GM20000 (cell line): ENCODE results near the gene MROH2A.

Experiments used
- DNase-seq: peaks from one replicate; pipeline ENCODE4 v3.0.0; 2012; ENCODE audit warnings: low spot score
- TF ChIP-seq, protein P1 (sequence below): IDR thresholded peaks from 2 replicates; pipeline ENCODE4 v1.5.1; 2012; ENCODE audit warnings: mild to moderate bottlenecking, control low read depth; ENCODE audit errors: extremely low read depth, missing control alignments

MROH2A gene

GRCh38 chr2:233791151-233791882 lies 13.2 kb downstream of the MROH2A start:
- DNase-seq: no peak
- TF ChIP-seq, protein P1, sequence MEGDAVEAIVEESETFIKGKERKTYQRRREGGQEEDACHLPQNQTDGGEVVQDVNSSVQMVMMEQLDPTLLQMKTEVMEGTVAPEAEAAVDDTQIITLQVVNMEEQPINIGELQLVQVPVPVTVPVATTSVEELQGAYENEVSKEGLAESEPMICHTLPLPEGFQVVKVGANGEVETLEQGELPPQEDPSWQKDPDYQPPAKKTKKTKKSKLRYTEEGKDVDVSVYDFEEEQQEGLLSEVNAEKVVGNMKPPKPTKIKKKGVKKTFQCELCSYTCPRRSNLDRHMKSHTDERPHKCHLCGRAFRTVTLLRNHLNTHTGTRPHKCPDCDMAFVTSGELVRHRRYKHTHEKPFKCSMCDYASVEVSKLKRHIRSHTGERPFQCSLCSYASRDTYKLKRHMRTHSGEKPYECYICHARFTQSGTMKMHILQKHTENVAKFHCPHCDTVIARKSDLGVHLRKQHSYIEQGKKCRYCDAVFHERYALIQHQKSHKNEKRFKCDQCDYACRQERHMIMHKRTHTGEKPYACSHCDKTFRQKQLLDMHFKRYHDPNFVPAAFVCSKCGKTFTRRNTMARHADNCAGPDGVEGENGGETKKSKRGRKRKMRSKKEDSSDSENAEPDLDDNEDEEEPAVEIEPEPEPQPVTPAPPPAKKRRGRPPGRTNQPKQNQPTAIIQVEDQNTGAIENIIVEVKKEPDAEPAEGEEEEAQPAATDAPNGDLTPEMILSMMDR: no peak

DNA sequence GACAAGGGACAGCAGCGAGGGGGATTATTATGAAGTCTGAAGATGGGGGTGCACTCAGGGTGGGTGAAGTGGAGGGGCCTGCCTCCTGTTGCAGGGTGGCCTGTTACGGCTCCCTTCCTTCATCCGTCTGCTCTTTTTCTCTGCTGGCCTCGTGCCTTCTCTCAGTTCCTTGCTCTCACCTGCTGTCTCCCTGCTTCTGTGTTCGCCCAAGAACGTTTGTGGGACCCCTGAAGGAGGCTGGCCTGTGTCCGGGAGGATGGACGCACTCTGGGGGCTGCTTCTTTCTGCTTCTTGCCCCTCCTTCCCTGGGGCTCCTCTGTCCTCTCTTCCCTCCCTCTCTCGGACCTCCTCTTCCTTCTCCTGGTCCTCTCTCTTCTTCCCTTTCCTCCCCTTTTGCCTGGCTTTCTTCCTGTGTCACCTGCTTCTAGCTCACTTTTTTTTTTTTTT lies 13.8 kb downstream of the MROH2A start:
- TF ChIP-seq, protein P1: no peak
- no peak for DNase-seq

DNA sequence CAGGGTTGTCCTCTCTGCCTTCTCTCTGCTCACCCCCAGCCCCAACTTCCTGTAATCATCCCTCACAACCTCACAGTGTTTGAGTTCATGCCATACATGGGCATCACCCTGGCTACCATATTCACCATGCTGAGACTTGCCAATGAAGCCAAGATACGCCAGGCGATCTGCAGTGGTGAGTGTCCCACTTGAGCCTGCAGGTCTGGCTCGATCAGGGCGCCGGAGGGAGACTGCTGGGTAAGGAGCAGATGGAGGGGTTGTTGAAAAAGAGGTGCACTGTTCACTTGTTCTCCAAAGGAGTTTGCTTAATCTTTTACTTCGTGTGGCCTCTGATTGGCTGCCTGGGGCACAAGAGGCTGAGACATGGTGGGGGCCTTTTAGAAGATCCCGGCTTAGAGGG lies 14.6 kb downstream of the MROH2A start:
- DNase-seq: no peak
- TF ChIP-seq, protein P1: no peak

DNA sequence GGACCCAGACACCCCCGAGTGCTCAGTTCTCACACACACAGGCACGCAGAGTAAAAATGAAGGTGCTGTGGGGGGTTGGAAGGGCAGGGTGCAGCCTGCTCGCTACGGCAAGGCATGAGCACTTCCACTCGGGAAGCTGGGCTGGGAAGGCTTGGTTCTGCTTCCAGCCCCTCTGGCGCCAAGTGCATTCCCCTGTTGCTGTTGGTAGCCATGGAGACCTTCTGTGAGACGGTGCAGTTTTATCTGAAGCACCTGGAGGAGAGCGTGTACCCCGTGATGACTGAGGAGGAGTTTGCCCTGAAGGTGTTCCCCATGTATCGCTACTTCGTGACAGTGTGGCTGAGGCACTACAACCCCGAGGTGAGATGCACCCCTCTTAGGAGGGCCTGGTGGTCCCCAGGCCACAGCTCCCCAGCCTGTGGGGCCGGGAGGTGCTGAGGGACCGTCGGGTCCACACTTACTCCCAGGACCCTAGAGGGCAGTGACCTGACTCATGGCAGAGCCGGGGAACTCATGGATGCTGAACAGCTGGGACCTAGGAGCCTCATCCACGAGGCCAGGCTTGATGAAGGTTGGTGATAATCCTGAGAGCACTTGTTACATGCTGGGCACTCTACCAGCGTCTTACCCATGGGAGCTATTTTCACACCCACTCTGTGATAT lies 15.5 kb downstream of the MROH2A start:
- no peak for DNase-seq
- TF ChIP-seq, protein P1: no peak

- TF ChIP-seq, protein P1: no peak
- DNase-seq: no peak
Observed at GRCh38 chr2:233794128-233794658, 16.1 kb downstream of the MROH2A start.

DNA sequence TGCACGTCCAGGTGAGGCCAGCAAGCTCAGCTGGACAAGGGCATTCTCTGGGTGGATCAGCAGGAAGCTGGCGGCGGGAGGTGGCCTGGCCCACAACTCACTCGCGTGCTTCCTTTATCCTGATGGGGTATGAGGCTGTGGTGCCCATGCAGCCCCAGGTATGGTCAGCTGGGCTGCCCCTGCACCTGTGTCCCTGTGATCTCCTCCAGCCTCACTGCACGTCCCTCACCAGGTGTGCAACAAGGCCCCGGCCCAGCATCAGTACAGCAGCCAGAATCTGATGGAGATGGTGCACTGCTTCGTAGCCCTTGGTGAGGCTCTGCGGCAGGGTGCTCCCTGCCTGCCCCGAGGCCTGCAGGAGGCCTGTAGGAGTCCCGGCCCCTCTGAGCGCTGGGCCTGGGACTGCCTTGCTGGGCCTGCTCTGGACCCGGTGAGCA lies 17.6 kb downstream of the MROH2A start:
- TF ChIP-seq, protein P1: no peak
- no peak for DNase-seq

GRCh38 chr2:233796254-233796653 lies 18.1 kb downstream of the MROH2A start:
- DNase-seq: no peak

More at GRCh38 chr2:233796254-233796653, 18.1 kb downstream of the MROH2A start:
- TF ChIP-seq, protein P1: no peak
